HG03432 (cell line): Measurements from ENCODE around the gene SEMA3B.

ENCODE experiments used
- ATAC-seq: cut with Tn5 transposase; IDR thresholded peaks from one replicate; pipeline ENCODE4 v1.9.1; 2021; ENCODE audit warnings: mild to moderate bottlenecking, moderate library complexity; ENCODE audit not compliant: unreplicated experiment

SEMA3B gene

DNA sequence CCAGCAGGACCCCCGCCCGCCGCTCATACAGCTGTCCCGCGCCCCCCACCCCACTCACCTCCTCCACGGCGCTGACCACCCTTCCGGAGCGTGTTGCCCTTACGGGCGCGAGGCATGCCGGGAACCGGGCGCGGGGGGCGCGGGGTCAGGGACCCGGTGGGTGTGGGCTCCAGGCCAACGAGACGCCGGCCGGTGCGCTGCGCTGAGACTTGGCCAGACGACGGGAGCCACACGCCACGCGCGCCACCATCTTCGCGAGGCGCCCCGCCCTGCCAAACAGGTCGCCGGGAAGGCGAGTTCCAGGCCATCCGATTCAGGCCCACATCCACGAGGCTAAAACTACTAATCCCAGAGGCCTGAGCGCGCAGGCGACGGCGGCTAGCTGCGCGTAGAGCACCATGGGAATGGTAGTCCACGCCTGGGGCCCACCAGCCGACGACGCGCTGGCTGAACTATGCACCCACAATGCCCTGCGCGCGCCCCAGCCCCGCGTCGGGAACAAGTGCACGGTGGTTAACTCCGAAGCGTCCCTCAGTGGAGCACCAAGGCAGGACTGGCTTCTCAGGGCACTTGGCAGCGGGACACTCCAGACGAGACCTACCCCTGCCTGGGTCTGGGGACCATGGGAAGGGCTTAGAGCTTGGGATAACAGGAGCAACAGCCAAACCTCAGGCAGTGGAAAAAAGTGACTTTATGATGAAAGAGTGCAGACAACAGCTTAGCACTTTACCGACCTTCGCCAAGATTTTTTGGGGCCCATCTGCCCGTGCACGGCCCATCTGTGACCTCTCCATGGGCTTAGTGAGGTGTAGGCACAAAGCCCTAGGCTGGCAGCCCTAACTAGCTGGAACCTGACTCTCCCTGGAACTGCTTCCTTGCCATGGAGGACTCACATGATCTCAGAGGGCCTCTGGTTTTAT is 23.5 kb downstream of the SEMA3B start, which contains the start of gene IFRD2:
Gene IFRD2 (minus strand): TSS at position 271 of the 920 bp plus-strand sequence. CDS start 155 bp downstream, at position 116.
- ATAC-seq = peak; percentile 93

DNA sequence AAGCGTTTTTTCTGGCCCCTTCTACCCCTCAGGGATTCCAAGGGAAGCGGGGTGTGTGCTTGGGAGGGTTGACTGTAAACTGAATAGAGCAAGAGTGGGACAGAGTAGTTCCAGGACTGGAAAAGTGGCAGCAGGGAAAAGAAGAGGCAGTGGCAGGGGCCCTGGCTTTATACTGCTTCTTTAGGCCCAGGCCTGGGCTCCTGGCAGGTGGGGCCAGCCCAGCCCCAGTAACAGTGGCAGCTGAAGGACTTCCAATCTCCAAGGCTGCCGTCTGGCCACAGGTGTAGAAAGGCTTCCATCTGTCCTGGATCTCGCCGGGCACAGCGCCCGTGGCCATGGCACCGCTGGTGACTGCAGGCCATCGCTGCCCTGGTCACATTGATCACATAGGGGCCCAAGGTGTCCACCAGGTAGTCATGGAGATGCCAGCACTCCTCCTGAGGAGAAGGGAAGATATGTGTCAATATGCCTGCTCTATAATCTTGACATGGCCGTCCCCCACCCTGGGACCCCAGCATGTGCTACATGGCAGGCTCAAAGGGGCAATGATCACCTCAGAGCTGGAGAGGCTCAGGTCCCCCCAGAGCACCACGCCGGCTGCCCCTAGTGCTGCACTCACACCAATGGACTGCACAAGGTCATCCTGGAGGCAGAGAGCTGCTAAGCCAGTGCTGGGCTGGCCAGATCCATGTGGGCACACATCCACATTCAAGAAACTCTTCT is 24.3 kb downstream of the SEMA3B start:
- no peak for ATAC-seq

DNA sequence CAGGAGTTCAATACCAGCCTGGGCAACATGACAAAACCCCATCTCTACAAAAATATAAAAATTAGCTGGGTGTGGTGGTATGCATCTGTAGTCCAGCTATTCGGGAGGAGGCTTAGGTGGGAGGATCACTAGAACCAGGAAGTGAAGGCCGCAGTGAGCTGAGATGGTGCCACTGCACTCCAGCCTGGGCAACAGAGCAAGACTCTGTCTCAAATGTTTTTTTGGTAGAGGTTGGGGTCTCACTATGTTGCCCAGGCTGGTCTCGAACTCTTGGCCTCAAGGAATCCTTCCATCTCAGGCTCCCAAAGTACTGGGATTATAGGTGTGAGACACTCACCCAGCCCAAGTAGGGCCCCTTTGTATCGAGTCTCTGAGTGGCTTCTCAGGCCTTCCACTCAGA is 25.1 kb downstream of the SEMA3B start:
- no peak for ATAC-seq

DNA sequence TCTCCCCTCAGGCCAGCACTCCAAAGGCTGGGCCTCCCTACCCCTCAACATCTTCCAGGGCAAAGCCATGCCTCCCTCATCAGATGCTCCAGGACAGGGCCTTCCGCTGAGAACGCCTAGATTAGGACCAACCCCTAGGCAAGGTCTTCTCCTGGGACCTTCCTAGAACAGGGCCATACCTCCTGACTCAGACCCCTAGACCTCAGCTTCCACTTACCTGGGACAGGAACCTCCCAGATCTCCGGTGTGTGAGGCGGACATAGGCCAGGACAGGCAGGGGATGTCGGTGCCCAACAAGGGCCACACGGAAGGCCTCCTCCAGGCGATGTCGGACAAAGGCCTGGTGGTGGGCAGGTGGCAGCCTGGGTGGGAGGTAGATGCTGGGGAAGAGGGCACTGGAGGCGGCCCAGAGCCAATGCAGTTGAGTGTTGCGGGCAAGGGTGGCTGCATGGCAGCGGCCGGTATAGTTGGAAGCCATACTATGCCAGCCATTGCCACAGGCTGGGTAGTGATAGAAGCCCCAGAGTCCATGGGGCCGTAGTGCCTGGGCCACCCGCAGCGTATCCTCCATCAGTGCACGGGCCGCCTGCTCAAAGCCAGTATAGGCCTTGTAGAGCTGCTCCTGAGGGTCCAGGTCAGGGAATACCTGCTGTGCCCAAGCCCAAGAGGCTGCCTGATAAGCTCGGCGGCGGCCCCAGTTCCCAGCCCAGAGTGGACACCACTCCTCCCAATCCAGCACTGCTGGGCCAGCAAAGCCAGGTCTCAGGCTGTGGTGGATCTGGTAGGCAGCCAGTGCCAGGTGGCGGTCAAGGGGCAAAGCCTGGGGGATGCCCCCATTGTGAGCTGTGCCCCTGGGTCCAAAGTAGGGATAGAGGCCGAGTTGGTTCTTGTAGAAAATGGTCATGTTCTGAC is 25.8 kb downstream of the SEMA3B start:
- no peak for ATAC-seq

DNA sequence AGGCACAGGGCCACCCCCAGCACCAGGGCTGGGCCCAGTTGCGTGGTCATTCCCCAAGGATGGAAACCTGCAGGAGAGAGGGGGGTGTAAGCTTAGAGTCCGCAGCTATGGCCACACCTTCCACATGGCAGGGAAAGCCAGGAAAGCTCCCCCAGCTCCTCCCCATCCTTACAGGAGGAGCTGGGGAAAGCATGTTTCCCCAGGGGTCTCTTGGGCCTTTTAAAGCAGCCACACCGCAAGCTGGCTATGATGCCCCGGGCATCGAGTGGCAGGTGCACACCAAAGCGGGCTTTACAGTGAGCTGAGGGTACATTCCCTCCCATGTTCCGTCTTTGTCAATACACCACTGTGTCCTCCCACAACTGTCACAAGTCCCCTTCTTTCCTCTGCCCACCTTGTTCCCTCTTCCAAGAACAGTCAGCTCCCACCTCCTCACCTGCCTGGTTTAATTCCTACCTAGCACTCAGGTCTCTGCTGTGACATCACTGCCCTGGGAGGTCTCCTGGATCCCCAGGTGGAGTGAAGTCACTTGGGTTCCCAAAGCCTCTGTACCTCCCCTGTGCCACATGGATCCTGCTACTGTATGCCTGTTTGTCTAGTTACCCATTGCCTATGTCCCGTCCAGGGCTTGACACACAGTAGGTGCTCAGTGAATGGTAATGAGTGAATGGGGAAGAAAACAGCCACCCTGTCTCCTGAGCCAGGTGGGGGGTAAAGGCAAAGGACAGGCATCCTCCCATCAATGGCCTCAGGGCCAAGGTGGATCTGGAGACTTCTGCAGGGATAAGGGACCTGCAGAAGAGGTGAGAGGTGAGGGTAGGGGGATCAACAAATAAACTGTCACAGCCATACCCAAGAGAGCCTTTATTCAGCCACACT is 26.8 kb downstream of the SEMA3B start:
- no peak for ATAC-seq

DNA sequence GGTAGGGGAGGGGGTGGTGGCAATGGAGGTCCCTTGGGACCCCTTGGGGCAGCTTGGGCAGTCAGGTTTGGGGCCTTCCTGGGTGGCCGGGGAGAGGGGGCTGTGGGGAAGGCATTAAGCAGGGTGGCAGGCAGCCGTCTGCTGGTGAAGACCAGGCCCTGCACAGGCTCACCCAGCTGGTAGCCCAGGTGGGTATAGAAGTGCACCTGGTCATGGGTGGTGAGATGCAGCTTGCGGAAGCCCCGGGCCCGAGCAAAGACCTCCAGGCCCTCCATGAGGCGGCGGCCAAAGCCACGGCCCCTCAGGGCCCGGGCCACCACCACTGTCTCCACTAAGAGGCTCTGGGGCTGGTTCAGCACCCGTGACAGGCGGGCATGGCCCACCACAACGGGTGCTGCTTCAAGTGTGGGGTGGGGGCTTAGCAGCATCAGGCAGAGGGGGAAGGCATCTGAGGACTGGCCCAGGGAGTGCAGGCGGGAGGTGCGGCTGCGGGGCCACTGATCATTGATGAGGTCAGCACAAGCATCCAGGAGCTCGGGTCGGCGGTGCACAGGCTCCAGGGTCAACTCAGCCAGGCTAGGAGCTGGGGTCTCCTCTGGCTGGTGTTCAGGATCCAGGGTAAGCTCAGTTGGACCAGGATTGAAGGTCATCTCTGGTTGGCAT is 27.9 kb downstream of the SEMA3B start:
- ATAC-seq = no peak

DNA sequence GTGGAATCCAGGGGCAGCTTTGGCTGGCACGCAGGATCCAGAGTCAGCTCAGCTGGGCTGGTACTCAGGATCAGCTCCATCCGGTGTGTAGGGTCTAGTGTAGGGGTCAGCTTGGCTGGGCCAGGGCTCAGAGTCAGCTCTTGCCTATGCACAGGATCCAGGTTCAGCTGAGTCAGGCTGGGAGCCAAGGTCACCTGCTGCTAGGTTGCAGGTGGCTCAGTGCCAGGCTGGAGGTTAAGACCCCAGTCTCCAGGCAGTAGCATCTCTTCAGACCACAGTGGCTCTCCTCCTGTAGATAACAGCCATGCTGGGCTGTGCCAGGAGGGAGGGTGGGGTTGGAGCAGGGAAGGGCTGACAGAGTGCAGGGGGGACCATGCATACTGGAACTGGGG is 28.4 kb downstream of the SEMA3B start:
- ATAC-seq = no peak

DNA sequence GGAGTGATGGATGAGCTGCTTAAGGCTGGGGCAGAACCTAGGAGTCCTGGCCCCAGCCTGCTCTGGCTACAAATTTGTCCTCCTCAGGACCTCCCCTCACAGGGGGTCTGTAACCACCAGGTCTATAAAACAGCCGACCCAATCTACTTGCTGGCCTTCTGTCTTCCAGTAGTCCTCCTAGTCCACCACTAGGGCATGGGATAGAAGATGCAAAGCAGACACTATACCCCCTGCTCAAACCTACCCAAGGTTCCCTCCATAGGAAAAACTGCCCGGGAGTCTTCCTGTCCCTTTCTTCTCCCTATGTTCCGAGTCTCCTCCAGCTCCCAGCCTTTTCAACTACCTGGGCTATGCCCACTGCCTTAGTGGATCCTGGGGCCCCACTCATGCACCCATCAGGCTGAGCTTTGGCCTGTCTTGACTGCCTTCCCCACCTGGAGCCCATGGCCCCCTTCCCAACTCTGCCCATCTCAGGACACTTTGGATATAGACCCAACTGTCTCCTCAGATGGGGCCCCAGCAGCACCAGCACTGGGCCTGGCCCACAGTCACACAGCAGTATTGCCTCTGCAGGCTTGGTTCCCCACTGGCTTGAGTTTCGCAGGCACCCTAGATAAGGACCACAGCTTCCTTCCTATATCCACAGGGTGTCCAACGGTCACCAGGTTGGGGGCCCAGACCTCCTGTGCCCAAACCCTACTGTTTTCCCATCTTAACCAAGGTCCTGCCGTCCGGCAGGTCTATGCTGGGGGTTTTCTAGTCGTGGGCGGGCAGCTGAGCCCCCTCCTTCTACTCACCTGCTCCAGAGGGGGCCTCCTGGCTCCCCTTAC is 29.2 kb downstream of the SEMA3B start:
- no peak for ATAC-seq

DNA sequence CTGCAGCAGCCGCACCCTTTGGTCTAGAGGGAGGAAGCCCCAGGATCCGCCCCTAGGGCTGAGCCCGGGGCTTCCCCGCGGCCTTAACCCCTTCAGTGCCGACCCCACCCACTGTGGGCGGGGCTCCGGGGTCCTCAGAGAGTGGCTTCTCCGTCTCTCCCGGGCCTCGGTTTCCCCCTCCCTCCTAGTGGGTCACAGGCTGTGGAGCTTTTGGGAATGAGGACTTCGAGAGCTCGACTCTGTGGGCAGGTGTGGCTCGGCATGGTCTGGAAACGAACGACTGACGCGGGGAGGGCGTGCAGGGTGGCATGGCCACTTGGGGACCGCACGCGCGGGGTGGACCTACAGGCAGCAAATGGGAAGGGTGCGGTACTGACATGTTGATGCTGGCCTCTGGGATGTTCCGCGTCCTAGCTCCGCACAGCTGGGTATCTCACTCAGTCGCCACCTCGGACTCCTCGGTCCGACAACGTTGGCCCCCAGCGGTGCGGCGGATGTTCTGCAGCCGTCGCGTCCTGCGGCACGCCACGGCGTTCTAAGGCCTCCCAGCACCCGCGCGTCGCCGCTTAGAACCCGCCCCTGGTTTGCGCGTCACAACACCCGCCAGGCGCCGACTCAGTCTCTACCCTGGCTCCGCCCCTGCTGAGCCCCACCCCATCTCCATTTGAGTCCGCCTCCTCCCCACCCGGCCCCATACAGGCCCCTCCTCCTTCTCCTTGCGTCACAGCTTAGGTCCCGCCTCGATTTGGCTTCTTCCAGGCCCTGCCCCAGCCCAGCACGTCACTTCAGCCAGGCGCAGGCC is 30.1 kb downstream of the SEMA3B start, which contains the start of the genes HYAL3 and NAA80:
Gene HYAL3 (minus strand): TSS at position 570 of the 802 bp plus-strand sequence. CDS start 3,803 bp downstream, outside the sequence.
Gene NAA80 (minus strand): TSS at position 570 of the 802 bp plus-strand sequence. CDS start 1,942 bp downstream, outside the sequence.
- ATAC-seq = peak; percentile 88

DNA sequence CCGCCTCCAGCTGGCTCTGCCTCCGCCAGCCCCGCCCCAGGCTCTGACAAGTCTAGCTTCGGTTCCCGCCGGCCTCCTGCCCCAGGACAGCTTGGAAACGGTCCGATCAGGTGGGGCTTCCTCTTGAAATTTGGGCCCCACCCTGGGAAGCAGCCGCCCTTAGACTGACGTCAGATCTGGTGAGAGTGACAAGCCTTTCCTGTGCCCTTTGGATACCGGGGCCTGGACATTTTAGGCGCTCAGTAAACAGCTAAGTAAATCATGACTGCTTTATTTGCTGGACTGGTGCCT is 30.6 kb downstream of the SEMA3B start:
- no peak for ATAC-seq

DNA sequence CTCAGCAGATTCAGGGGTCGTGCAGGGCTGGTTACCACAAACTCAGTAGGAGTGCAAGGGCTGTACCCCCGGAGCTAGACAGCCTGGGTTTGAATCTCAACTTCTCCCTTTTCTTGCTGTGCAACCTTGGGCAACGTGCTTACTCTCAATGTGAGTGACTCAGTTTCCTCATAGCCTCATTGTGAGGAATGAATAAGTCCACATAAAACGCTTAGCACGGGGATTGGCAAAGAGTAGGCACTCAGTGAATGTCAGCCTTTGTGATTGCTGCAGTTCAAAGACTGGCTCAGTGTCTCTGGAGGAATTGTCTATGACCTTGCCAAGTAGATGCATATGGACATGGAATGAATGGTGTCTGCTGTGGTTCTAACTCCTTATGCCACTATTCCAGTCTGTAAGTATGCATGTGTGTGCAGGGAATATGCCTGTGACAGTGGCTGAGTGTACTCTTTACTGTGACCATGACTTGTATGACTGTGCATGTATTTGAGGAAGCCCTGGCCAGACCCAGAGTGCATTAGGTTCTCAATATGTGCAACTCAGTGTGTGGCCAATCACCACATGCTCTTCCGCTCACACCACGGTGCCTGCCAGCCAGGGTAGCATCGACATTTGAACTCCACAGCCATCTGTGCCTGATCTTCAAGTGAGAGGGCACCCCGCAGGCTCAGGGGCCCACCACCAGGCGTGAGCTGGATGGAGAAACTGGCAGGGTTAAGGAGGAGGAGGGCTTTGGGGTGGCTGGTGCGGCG is 31.2 kb downstream of the SEMA3B start:
- no peak for ATAC-seq

DNA sequence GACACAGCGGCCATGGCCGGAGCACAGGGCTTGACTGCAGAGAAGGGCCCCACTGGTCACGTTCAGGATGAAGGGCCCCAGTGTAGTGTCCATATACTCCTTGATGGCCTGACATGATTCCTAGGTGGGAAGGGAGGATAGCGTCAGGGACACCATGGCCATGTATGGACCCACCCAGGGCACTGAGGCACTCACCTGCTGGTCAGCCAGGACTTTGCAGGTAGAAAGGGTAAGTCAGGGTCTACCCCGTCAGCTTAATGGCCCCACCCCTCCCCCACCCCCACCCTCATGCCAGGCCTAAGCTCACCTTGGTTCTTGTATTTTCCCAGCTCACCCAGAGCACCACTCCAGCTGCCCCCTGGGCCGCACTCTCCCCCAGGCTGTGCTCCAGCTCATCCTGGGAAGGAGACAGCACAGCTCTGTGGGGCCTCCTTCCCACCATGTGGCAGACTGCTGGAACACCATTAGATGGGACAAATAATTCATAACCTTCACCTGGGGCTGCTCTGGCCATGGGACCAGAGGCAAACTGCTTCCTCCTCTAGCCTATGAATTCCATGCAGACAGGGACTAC is 31.8 kb downstream of the SEMA3B start:
- no peak for ATAC-seq

DNA sequence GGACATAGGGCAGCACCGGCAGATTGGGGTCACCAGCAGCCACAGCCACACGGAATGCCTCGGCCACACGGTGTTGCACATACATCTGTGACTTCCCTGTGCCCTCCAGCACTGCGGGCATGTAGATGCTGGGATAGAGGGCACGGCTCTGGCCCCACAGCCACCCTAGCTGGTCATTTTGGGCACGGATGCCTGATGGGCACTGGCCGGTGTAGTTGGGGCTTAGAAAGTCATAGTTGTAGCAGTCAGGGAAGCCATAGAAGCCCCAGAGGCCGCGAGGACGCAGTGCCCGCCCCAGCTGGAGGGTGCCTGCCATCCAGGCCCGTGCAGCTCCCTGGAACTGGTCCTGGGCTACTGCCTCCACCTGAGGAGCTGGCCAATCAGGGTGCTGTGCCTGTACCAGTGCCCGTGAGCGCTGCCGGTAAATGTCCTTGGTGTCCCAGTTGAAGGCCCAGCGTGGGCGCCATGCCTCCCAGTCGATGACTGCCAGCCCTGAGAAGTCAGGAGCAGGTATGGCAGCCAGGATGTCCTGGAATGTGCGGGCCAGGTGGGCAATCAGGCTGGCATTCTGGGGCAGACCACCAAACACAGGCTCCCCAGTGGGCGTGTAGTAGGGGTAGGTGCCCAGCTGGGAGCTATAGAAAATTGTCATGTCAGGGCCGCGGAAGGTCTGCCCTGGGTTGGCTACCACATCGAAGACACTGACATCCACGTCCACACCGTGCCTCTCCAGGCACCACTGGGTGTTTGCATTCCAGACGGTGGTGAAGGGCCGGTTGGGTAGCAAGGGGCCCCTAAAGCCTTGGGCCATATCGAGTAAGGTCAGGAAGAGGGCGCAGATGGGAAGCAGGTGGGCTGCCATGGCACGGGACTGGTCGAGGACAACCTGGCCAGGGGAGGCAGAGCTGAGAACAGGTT is 33.4 kb downstream of the SEMA3B start:
- no peak for ATAC-seq

DNA sequence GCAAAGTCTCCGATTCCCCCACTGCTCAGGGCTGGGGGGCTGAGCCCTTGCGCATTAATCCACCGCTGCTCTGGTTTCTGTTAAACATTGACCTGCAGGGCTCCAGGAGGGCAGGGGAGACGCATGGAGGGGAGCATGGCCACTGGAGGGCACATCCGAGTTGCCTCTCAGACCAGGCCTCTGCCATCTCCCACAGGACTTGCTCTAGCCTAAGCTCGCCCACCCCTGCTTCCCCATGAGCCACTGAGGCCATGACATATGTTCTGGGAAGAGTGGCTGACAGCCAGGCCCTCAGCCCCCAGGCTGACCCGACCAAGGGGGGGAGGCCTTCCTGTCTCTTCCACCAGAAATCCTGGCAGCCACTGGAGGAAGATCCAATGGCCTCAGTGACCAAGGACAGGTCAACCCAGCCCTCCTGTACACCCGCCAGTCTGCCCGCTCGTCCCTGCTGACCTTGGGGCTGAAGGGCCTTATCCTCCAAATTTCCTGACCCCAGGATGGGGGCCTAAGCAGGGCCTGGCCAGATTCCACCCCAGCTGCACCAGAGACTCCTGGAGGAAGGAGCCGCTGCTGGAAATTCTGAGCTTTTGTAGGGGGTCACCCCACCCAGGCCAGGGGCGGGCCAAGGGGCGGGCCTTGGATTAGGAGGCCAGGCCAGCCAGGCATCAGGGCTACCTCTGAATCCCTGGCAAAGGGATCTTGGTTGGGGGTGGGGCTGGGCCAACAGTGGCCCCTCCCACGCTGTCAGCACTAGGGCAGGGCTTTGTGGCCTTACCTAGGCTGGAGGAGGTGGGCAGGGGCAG is 34.3 kb downstream of the SEMA3B start, which contains the start of gene HYAL1:
Gene HYAL1 (minus strand): TSS at position 562 of the 803 bp plus-strand sequence. CDS start 618 bp downstream, outside the sequence.
- ATAC-seq = no peak

DNA sequence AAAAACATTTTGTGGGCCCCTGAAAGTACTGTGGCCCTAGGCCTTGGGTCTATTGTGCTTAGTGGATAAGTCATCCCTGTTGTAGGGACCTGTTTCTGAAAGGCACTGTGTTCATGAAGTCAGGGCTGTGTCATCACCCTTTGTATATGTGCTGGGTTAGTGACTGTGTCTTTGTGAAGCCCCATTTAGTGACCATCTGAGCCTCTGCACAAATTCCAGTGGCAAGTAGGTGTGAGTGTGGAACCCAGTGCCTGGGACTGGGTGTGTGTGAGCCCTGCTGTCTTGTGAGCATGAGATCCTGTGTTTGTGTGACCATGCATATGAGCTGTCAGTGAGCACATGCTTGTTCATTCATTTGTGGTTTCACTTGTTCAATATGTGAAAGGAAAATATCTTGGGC is 35.7 kb downstream of the SEMA3B start:
- no peak for ATAC-seq
